Lung (tissue), 12 donors: ENCODE data around the gene SMIM44. TPM values are rescaled to one million over a fixed set of nuclear protein-coding genes. Genes with fewer than 3 reads are reported as not detected.
"Not testable (repeated sequence)": the region's sequence is repeated elsewhere in the genome, so short reads cannot be mapped to it uniquely, and the experiment has no call there.

ENCODE experiments used
- ATAC-seq: fragments of 200-7000 bp; cut with Tn5 transposase; one replicate; pipeline ENCODE4 v1.9.1; 2020; ENCODE audit warnings: moderate number of reproducible peaks; ENCODE audit not compliant: insufficient read depth, low FRiP score
- DNase-seq, 3 donors: peaks; one replicate each; pipeline ENCODE4 v3.0.0-alpha.2; 2013 to 2017
- H3K27ac ChIP-seq, 2 donors: one replicate each; pipeline ENCODE4 v1.5.1; 2013; ENCODE audit warnings: mild to moderate bottlenecking in 2 of 2, moderate library complexity in 2 of 2, control low read depth in 1 of 2, inconsistent platforms in 1 of 2, low read depth in 1 of 2, low read length in 1 of 2
- H3K27me3 ChIP-seq, 3 donors: one replicate each; pipeline ENCODE4 v1.5.1; 2013; ENCODE audit warnings: low read length in 2 of 3; ENCODE audit not compliant: control insufficient read depth in 3 of 3, insufficient read depth in 3 of 3
- H3K36me3 ChIP-seq, 4 donors: one replicate each; pipeline ENCODE4 v1.5.1; 2013; ENCODE audit warnings: low read length in 4 of 4, mild to moderate bottlenecking in 1 of 4, moderate library complexity in 1 of 4; ENCODE audit not compliant: control insufficient read depth in 4 of 4, insufficient read depth in 4 of 4
- H3K4me1 ChIP-seq, 5 donors: one replicate each; pipeline ENCODE4 v1.5.1; 2013; ENCODE audit warnings: low read length in 5 of 5, mild to moderate bottlenecking in 2 of 5, moderate library complexity in 1 of 5; ENCODE audit not compliant: control insufficient read depth in 5 of 5, insufficient read depth in 5 of 5
- H3K4me3 ChIP-seq: one replicate; pipeline ENCODE4 v1.5.1; 2013; ENCODE audit warnings: mild to moderate bottlenecking, control low read depth, moderate library complexity
- H3K9ac ChIP-seq, 2 donors: one replicate each; pipeline ENCODE4 v1.5.1; 2013; ENCODE audit warnings: low read length in 2 of 2, control low read depth in 1 of 2; ENCODE audit not compliant: insufficient read depth in 1 of 2
- H3K9me3 ChIP-seq, 4 donors: one replicate each; pipeline ENCODE4 v1.5.1; 2013; ENCODE audit warnings: low read length in 3 of 4, mild to moderate bottlenecking in 1 of 4, moderate library complexity in 1 of 4; ENCODE audit not compliant: control insufficient read depth in 4 of 4, insufficient read depth in 3 of 4
- CTCF ChIP-seq: IDR thresholded peaks from 2 replicates; pipeline ENCODE4 v1.5.1; 2012; ENCODE audit warnings: mild to moderate bottlenecking; ENCODE audit errors: control extremely low read depth, extremely low read depth
- WGBS, 2 donors: extraction: QIAGEN DNeasy Blood & Tissue Kit; methylation state at CpG; one replicate each; pipeline ENCODE4 v1.1.7; 2013; 5-methylcytosine and 5-hydroxymethylcytosine counted together
- polyA plus RNA-seq, 2 donors: library from polyadenylated mRNA; stranded (reverse); fragments of 200-250 nt; gene quantifications; one replicate each; pipeline ENCODE4 v1.2.1, GENCODE V29; 2013
- total RNA-seq, 2 donors: library from RNA; depleted of rRNA in 1 of 2; stranded (reverse); fragments of >200 nt in 1 of 2; gene quantifications; one replicate each; pipeline ENCODE4 v1.2.1, GENCODE V29; 2014 to 2021
- donor health status: control.
- donor health status: control.
- donor health status: Bipolar disorder and iron deficiency.
- donor health status: healthy.
- donor health status: DM: yes; HTN: yes; CAD: no.

The SMIM44 gene
- total and polyA plus RNA-seq, 4 donors, result not detected

DNA sequence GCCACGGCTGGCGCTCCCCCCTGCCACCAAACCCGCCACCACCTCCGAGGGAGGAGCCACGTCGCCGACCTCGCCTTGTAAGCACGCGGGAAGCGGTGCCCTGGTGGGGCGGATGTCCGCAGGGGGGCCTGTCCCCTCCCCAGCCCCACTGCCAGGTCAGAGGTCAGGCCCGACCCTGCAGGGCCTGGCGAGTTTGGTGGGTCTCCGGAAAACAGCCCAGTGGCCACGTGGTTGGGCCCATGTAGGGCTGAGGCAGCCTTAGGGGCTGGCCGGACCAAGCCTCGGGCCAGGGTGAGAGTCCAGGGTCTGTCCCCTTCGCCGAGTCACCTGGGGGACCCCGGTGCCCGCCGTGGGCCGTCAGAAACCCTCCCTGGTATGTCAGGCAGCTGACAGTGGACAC is 29.4 kb downstream of the SMIM44 start:
- H3K27me3 ChIP-seq, result no peaks in the 10 kb centered on the region
- H3K9ac ChIP-seq, result no peak overlapping the region
- no peak overlapping the region for H3K27ac ChIP-seq
- peaks cover 19 to 66% (median 30%) of the 10 kb centered on the region in 4 donors for H3K36me3 ChIP-seq
- no peak overlapping the region for H3K4me3 ChIP-seq
- no peak for ATAC-seq
- TF ChIP-seq CTCF, result no peak
- 91 to 93% methylated on average over 25 of the region's 25 CpGs for WGBS, 2 donors
- no peak for DNase-seq
- peaks cover 0 to 2% (median 0%) of the 10 kb centered on the region in 4 donors for H3K9me3 ChIP-seq
- H3K4me1 ChIP-seq, result peaks cover 2 to 29% (median 6%) of the 10 kb centered on the region in 5 donors

DNA sequence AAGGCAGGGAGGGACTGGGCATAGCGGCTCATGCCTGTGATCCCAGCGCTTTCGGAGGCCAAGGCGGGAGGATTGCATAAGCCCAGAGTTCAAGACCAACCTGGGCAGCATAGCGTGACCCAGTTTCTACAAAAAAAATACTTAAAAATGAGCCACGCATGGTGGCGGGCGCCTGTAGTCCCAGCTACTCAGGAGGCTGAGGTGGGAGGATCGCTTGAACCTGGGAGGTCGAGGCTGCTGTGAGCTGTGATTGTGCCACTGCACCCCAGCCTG is 30.4 kb downstream of the SMIM44 start:
- H3K27me3 ChIP-seq, DNase-seq, ATAC-seq, H3K9me3 ChIP-seq, H3K27ac ChIP-seq, H3K4me3 ChIP-seq, H3K9ac ChIP-seq: not testable (repeated sequence)
- 93 to 97% methylated on average over 10 of the region's 10 CpGs for WGBS, 2 donors
- Histone ChIP-seq H3K4me1 (peaks cover 0 to 20% (median 2%) of the 10 kb centered on the region in 5 donors), H3K36me3 (peaks cover 19 to 65% (median 33%) of the 10 kb centered on the region in 4 donors)

DNA sequence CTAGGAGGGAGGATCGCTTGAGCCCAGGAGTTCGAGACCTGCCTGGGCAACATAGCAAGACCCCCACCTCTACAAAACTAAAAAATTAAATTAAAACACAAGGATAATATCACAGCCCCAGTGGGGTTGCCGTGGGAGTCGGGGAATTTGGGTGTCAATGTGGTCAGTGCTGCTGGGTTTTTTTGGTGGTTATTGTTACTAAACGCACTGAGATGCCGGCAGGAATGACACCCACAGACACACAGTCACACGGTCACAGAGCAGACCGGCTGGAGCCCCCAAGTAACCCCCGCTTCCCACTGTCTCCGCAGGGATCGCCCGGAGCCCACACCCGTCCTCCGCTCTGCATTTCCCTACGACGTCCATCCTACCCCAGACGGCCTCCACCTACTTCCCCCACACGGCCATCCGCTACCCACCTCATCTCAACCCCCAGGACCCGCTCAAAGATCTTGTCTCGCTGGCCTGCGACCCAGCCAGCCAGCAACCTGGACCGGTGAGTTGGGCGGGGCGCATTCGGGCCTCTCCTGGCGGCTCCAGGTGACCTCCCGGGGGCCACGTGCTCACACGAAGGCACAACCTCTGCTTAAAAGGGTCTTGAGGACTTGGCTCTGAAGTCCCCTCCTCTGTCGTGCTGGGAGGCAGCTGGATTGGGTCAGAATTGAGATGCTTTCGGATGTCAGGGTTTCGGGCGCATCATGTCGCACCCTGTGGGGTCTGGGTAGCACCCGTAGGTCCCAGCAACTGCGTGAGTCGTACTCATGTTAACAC is 30.9 kb downstream of the SMIM44 start:
- Histone ChIP-seq H3K9ac (no peak overlapping the region), H3K27ac (no peak overlapping the region), H3K27me3 (no peaks in the 10 kb centered on the region), H3K4me1 (peaks cover 0 to 14% (median 2%) of the 10 kb centered on the region in 5 donors), H3K4me3 (no peak overlapping the region), H3K9me3 (peaks cover 0 to 2% (median 0%) of the 10 kb centered on the region in 4 donors), H3K36me3 (peaks cover 19 to 64% (median 33%) of the 10 kb centered on the region in 4 donors)
- no peak for ATAC-seq
- no peak for DNase-seq
- TF ChIP-seq CTCF, result no peak
- 94 to 96% methylated on average over 38 of the region's 38 CpGs for WGBS, 2 donors

DNA sequence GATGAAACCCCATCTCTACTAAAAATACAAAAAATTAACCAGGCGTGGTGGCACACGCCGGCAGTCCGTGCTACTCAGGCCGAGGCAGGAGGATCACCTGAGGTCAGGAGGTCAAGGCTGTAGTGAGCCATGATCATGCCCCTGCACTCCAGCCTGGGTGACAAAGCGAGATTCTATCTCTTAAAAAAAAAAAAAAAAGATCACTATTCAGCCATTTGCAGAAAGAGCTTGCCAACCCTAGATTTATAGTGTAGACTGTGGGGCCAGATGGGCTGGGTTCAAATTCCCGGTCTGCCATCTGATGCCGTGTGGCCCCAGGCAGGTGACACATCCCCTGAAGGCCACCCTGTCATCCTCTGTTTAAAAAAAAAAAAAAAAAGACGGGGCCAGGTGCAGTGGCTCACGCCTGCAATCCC is 31.8 kb downstream of the SMIM44 start:
- TF ChIP-seq CTCF, result no peak
- Histone ChIP-seq H3K4me3 (no peak overlapping the region), H3K36me3 (peaks cover 19 to 57% (median 30%) of the 10 kb centered on the region in 4 donors), H3K9me3 (peaks cover 0 to 2% (median 0%) of the 10 kb centered on the region in 4 donors), H3K4me1 (peaks cover 0 to 7% (median 0%) of the 10 kb centered on the region in 5 donors), H3K27me3 (no peaks in the 10 kb centered on the region), H3K9ac (no peak overlapping the region), H3K27ac (peak overlapping the region; percentile 52 to 95)
- 90 to 93% methylated on average over 10 of the region's 10 CpGs for WGBS, 2 donors
- ATAC-seq, result no peak
- DNase-seq, result no peak
